HL-60/S4 treated with retinoic acid at 250 ng/mL for 4 days and 3 days (cell line): ENCODE results near the gene CERS6.

Experiments
- in situ Hi-C: fragments of 300-500 bp; cut with MboI; formaldehyde crosslinking; loops from 2 replicates; pipeline ENCODE4 v1.7.0; 2022; ENCODE audit warnings: low sequenced_read_pairs

CERS6 gene

GRCh38 chr2:168722592-168722991 is 266.5 kb downstream of the CERS6 start:
- in situ Hi-C loops, result no loop called here

DNA sequence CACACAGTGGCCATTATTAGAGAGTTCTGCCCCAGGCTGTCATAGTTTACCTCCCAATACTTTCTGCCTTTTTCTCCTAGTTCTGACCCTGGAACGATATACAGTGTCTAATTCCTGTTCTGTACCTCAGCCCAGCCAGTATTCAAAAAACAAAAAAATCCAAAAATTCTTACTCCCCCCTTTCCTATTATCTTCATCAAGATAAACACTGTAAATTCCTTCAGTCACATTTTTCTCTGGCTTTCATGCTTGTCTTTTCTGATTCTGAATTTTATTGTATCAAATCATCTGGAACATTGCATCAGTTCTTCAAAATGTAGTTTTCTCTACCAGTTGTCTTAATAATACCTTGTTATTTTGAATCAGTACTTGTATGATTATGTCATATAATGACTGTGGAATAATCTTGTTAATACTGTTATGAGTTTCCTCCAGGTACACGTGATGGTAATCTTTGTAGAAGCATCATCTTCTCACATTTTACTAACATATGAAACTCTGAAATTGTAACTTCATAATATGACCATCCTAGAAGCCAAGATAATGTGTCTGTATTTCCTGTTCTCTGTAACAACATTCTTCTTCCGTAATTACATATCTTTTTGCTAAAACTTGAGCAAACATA is 267.3 kb downstream of the CERS6 start:
- in situ Hi-C loops, result no loop called here

- in situ Hi-C loops, result no loop called here
These were observed 270.3 kb downstream of the CERS6 start for GRCh38 chr2:168726375-168726774.

GRCh38 chr2:168727904-168728470 is 271.9 kb downstream of the CERS6 start:
- in situ Hi-C loops, result no loop called here

DNA sequence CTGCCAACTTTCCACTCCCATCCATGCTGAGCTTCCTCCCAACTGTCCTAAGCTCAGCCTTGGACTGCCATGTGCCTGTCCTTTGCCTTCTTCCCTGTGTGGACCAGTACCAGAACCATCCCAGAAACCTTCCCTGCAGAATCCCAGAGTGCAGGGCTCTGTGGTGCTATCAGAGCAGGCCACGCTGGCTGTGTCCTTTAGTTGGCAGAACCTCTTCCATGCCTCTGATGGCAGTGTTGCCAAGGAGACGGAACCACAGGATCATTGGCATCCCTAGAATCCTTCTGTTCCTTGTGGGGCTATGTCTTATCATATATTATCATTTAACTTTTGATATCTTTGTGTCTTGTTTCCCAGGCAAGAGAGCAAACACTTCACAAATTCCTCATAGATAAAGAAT is 273.4 kb downstream of the CERS6 start:
- in situ Hi-C loops, result no loop called here

DNA sequence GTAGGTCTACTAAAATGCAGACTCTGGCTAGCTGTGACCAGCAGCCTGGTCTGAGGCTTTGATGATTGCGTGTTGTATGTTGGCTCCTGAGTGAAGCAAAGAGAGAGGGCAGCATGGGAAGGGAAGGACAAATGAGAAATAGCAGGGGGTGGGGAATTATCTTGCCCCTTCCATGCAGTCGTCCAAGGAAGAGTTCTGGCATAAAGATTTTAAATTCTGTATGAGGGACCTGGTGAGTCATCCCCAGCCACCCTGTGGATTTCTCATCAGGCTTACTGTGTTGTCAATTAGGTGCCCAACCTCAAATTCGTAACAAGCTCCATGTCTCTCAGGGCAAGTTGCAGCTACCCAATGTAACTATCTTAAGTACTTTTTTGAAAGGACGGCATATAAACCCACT is 274.3 kb downstream of the CERS6 start:
- in situ Hi-C loops, result no loop called here

DNA sequence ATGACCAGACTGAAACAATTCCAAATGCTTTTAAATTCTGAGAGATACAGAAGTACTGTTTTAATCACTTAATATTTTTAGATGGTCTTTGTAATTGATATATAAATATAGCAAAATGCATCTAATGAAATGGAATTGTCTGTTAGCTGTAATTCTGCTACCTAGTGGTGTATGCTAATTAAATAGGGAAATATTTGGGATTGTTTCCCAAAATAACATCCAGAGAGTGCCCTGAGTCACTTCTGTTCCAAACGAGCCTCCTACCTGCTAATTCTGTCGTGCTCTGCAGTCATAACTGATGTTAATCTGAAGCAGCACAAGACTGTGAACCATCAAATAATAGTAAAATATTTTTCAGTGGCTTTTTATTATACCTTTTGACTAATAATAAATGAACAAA is 274.9 kb downstream of the CERS6 start:
- in situ Hi-C loops, result no loop called here

- in situ Hi-C loops, result no loop called here
These were observed 275.5 kb downstream of the CERS6 start for GRCh38 chr2:168731616-168732015.

- in situ Hi-C loops, result no loop called here
These were observed 276.0 kb downstream of the CERS6 start for GRCh38 chr2:168732100-168732499.

GRCh38 chr2:168732506-168732905 is 276.4 kb downstream of the CERS6 start:
- in situ Hi-C loops, result no loop called here

- in situ Hi-C loops, result no loop called here
These were observed 278.2 kb downstream of the CERS6 start for GRCh38 chr2:168734199-168734760.

GRCh38 chr2:168736649-168737445 is 280.8 kb downstream of the CERS6 start:
- in situ Hi-C loops, result no loop called here

GRCh38 chr2:168738062-168738461 is 282.0 kb downstream of the CERS6 start:
- in situ Hi-C loops, result no loop called here

GRCh38 chr2:168740360-168740759 is 284.3 kb downstream of the CERS6 start:
- in situ Hi-C loops, result no loop called here

- in situ Hi-C loops, result no loop called here
These were observed 284.7 kb downstream of the CERS6 start for GRCh38 chr2:168740788-168741187.

DNA sequence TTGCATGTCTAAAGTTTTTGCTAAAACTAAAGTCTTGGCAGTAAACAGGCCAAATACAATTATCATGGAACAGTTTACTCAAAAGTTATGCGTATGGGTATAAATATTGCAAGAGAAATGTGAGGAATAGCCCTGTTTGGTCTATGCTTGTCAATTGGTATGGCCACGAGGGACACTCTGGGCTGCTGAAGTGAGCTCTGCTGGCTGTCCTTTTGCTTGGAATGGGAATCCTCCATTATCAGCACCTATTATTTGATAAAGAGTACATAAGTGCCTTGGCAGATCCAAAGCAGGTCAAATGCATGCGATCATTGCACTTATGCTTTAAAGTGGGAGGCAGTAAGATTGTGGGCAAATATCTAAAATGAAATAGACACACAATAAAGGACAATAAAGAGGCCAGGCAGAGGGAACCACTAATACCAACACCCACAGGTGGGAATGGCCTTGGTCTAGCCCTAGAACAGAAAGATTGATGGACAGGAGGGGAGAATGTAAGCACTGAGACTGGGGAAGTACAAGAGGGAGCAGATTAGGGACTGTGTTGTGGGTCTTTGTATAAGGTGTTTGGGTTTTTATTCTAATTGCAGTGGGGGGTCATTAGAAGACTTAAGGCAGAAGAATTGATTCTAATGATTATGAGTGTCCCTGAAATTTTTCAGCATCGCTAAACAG is 286.3 kb downstream of the CERS6 start:
- in situ Hi-C loops, result no loop called here

- in situ Hi-C loops, result no loop called here
These were observed 288.8 kb downstream of the CERS6 start for GRCh38 chr2:168744844-168745243.

- in situ Hi-C loops, result no loop called here
These were observed 292.4 kb downstream of the CERS6 start for GRCh38 chr2:168748461-168748860.

DNA sequence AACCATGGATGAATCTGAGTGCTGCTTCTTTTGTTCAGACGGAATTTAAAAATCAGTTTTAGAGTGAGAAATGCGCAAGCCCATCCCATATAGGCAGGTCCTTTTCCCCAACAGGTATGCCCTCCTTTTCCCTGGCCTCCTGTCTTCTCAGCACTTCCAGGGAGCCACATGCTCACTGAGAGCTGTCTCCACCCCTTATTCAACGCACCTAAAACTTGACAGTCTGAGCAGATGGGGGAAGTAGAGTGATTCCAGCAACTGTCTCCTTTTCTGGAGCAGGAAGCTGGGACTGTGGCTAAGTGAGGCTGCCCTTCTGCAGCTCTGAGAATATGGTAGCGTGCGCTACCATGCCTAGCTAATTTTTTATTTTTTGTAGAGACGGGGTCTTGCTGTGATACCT is 293.2 kb downstream of the CERS6 start:
- in situ Hi-C loops, result no loop called here

- in situ Hi-C loops, result no loop called here
These were observed 295.1 kb downstream of the CERS6 start for GRCh38 chr2:168751104-168751740.

GRCh38 chr2:168752361-168752760 is 296.3 kb downstream of the CERS6 start:
- in situ Hi-C loops, result no loop called here
